Measurements from ENCODE around the gene LEMD3.

The LEMD3 gene

DNA sequence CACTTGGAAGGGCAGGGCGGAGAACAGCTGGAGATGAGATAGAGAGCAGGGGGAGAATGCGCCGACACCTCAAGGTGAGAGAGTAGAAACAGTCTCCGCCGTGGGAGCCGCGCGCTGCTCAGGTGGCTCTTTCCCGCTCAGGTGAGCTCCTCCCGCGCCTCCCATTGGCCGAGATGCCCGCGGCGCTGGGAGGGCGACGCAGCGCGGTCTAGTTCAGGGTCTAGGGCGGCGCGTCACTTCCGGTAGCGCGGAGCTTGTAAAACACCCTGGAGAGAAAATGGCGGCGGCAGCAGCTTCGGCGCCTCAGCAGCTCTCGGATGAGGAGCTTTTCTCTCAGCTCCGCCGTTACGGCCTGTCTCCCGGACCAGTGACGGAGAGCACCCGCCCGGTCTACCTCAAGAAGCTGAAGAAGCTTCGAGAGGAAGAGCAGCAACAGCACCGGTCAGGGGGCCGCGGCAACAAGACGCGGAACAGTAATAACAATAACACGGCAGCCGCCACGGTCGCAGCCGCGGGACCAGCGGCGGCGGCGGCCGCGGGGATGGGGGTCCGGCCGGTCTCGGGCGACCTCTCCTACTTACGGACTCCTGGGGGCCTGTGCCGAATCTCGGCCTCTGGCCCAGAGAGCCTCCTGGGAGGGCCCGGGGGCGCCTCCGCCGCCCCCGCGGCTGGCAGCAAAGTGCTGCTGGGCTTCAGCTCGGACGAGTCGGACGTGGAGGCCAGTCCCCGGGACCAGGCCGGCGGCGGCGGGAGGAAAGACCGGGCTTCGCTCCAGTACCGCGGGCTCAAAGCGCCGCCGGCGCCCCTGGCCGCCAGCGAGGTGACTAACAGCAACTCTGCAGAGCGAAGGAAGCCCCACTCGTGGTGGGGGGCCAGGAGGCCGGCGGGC lies at the start of gene LEMD3:
Gene LEMD3, plus strand, starts transcription at position 264 of the 889 bp plus-strand sequence. Its CDS starts 14 bp downstream, at position 278.
- DNase-seq: peak; percentile 100

DNA sequence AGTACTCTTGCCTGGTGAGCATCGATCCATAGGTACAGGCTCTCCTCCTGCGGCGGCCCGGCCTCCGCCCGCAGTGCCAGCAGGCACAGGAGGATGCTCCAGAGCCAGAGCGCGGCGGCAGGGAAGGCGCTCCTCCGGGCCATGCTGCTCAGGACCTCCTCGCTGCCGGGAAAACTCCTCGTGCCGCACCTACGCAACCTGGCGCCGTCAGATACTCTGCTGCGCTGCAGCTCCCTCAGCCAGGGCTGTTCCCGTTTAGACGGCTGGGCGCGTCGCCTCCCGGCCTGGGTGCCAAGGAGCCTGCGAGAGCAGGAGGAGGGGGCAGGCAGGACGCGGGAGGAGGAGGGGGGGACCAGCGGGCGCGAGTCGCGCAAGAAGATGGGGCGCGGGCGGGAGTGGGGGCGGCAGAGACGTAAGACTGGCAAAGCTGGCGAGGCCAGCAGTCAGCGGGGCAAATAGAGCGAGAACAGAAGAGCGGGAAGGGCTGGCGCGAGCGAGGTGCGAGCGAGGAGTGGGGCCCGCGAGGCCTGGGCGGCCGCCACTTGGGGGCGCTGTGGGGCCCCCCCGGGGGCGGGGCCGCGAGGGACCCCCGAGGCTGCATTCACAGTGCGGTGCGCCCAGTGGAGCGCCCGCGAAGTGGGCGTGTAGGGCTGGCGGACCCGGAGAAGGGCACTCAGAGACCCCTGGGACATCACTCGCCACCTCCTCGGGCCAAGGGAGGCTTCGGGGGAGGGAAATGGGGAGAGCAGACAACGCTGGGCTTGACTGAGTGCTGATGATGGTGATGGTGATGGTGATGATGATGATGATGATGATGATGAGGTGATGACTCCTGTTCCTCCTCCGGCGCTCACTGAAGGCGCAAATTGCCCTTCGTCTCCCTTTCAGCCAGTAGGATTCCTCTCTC lies 48.1 kb upstream of the LEMD3 start, which contains the start of gene WIF1:
Gene WIF1, minus strand, starts transcription at position 257 of the 907 bp plus-strand sequence. Its CDS starts 114 bp downstream, at position 143.
- DNase-seq: no peak

DNA sequence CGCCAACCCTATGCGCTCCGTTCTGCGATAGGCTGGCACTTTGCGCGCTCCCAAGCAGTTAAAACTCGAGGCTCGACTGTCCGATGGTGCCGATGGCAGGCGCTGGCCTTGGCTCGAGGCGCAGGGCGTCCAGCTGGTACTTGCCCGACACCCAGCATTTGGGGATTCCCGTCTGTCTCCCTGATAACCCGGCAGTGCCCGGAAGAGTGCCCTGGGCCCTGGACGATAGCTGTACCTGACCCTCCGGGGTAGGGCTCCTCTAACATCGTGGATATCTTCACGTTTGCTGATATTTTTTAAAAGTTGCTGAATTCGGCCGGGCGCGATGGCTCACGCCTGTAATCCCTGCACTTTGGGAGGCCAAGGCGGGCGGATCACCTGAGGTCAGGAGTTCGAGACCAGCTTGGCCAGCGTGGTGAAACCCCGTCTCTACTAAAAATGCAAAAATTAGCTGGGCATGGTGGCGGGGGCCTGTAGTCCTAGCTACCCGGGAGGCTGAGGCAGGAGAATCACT lies 47.4 kb upstream of the LEMD3 start:
- DNase-seq: no peak

DNA sequence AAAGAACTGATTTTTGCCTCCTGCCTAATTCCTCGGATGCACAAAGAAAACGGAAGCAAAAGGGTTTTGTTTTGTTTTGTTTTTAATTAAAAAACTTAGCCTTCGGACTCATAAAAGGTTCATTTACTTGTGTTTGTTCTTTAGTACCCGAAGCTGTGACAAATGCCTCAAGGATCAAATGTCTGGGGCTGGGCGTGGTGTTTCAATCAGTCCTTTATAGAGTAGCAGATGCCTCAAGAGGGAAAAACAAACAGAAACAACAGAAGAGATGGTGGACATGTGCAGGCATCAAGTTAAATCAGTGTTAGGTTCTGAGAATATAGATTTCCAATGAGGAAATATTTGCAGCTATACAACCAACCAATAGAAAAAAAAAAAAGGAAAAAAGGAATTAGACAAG lies 46.7 kb upstream of the LEMD3 start:
- no peak for DNase-seq

DNA sequence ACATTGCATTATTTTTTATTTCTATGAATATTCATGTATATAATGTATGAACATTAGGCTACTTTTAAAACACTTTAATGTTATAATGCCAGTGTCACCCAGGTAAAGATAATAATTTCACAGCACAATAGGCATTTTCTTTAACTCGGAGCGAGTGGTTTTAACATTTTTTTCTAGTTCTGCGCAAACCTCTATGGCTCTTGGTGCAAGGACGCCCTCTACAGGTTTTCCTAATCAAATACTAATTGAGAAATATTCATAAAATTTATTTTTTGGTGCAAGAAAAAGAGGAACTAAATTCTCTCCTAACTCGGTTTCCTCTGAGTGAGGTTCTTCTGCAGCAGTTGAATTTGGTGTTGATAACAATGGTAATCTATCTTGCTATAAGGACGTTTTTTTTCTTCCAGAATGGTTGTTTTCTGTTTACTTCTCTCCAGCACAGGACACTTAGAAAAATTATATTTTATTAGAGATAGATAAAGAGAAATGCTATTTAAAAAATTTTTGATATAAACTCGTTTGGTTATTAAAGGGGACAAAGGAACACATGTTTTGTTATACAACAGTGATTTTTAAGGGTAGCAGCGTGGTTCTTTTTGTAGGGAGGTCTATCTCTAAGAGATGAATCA lies 45.8 kb upstream of the LEMD3 start:
- no peak for DNase-seq

DNA sequence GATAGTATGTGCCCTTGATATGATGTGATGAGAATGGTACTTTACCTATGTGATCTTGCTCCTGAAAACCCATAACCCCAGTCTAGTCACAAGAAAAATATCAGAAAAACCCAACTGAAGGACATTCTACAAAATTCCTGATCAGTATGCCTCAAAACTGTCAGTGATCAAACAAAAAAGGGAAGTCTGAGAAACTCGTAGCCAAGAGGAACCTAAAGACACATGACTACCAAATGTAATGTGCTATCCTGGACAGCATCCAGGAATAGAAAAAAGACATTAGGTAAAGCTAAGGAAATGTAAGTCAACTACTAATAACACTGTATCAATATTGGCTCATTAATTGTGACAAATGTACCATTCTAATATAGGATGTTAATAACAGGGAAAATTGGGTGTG lies 44.1 kb upstream of the LEMD3 start:
- DNase-seq: no peak

DNA sequence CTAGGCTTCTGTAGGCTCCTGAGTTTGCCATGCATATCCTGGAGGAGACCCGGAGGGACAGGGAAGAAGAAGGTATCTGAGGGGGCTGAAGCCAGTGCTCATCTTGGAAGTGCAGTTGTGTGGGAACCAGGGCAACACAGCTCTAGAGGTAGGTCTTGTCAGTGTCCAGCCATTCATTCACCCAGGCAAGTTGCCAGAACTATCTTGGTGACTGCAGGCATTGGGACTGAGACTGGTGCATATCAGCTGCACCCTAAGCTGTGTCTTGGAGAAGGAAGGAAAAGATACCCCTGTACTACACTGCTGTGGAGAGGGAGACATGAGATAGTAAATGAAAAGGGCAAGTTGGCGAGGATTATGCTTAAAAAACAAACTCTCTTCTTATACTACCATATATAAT lies 43.4 kb upstream of the LEMD3 start:
- no peak for DNase-seq

DNA sequence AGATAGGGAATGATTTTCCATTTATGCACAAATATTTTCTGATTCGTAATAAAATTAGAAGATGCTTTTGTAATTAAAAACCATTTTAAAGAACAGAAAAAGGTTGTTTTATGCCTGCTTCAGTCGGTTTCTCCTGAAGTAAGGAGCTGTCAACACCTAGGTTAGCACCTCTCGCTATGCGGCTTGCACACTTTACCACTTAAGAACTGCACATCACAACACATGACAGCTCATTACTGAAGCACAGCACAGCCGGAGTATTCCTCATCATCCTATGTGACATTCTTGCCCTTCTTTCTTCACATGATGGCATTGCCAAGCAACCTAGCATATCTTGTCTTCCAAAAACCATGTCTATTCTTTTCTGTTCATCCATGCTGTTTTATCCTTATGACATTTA lies 42.9 kb upstream of the LEMD3 start:
- DNase-seq: no peak

DNA sequence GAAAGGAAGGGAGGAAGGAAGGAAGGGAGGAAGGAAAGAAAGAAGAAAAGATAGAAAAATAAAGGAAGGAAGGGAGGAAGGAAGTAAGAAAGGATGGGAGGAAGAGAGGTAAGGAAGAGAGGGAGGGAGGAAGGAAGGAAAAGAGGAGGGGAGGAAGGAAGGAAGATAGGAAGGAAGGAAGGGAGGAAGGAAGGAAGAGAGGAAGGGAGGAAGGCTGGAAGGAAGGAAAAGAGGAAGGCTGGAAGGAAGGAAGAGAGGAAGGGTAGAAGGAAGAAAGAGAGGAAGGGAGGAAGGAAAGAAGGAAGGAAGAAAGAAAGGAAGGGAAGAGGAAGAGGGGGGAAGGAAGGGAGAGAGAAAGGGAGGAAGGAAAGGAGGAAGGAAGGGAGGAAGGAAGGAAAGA lies 35.5 kb upstream of the LEMD3 start:
- no peak for DNase-seq

DNA sequence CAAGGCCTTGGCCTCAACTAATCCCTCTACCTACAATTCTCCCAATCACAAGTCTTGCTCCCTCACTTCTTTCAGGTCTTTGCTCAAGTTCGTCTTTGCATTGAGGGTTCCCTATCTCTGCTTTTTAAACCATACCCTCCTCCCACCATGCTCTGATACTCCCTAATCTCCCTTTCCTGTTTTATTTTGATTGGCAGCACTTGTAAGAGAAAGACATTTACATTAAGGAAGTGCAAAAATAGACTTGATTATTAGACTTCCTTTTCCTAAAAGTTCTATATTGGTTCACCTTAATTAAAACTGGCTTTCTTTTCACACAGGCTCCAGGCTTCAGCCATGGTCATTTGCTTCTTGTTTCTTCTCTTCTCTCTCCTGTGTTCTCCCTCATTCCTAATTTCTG lies 30.0 kb upstream of the LEMD3 start:
- DNase-seq: no peak

DNA sequence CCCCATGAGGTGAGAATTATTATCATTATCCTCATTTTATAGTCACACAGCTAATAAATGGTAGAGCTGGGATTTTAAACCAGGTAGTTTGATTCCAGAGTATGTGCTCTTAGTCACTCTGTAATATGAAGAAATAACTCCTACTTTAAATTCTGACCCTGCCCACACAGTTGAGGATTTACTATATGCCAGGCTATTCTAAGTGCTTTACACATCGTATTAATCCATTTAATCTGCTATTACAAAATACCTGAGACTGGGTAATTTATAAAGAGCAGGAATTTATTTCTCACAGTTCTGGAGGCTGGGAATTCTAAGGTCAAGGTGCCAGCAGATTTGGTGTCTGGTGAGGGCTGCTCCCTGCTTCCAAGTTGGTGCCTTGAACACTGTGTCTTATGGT lies 28.6 kb upstream of the LEMD3 start:
- no peak for DNase-seq

DNA sequence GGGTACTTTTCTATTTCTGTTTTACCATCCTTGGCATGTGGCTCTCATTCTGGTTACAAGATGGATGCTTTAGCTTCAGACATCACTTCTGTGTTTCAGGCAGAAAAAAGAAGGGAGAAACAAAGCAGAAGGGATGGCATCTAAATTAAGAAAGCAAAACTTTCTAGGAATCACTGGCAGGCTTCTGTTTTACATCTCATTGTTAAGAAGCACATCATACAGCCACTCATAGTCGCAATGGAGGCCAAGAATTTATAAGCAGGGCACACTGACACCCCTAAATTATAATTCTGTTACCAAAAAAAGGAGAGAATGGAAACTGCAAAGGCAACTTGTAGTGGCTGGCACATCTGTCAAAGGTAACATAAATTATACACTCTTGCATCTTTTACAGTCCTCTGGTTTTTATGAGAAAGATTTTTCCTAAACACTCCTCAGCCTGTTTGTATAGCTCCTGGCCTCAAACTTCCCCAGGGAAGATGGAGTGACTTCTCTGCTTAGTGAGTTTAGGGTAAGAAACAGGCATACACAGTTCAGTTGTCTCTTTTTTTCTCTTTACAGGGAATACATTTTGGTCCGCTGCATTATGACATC lies 22.0 kb upstream of the LEMD3 start:
- DNase-seq: no peak

DNA sequence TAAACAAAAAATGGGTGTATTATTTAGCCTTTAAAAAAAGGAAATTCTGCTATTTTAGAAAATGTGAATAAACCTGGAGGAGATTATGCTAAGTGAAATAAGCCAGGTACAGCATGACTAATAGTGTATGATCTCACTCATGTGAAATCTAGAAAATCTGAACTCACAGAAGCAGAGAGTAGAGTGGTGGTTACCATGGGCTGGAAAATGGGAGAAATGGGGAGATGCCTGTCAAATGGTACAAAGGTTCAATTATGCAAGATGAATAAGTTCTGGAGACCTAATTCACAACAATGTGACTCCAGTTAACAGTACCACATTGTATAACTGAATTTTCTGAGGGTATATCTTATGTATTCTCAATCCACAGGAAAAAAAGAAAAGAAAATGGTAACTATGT lies 17.4 kb upstream of the LEMD3 start:
- no peak for DNase-seq

DNA sequence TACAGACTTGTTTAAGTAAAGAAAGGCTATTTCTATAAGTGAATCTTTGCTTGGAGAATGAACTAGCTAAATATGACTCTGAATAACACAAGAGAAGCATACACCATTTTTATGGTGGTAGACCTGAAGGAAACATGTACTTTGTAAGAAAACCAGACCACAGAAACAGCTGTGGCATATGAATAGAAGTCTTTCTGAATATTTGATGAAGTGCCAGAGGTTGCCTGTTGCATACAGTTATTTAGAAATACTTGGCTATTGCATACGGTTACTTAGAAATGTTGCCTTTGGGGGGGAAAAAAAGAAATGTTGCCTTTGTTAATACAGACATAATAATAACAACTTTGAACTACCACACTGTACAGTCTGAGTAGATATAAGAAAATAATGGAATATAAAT lies 16.8 kb upstream of the LEMD3 start:
- no peak for DNase-seq

DNA sequence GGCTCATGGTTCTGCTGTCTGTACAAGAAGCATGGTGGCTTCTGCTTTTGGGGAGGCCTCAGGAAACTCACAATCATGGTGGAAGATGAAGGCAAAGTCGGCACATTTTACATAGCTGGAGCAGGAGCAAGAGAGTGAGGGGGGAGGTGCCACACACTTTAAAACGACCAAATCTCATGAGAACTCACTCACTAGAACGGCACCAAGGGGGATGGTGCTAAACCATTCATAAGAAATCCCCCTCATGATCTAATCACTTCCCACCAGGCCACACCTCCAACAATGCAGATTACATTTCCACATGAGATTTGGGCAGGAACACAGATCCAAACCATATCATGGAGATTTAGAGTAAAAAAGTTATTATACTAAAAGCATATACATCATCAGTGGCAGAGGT lies 13.6 kb upstream of the LEMD3 start:
- no peak for DNase-seq

DNA sequence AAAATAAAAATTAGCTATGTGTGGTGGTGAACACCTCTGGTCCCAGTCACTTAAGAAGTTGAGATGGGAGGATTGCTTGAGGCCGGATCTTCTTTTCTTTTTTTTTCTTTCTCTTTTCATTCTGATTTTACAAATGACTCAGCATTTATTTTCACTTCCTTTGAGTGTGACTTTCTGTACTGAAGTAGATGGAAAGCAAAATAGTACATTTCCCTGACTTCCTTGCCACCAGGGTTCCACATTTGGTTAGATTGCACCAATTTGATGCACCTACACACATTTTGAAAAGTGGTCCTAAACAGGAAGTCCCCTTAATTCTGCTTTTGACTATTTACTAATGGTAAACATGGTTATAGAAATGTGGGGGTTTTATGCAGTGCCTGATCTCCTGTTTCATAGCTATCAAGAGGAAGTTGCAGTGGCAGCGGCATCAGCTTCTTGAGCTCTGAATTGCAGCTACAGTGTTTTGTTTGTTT lies 13.0 kb upstream of the LEMD3 start:
- no peak for DNase-seq

DNA sequence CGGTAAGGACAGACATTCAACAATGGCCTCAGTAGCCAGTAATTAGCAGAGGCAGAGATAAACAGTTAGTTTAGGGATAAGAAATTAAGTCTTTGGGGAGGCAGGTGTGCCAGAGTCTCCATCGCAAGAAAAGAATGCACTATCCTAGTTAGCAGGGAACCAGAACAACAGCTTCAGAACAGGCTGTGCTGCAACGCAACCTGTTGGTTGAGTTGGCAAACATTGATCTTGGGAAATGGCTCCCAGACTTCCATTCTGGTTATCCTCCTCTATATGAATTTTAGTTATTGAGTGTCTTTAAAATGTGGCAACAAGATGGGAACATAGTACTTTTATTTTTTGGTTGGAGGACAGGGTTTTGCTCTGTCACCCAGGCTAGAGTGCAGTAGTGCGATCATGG lies 12.3 kb upstream of the LEMD3 start:
- no peak for DNase-seq

DNA sequence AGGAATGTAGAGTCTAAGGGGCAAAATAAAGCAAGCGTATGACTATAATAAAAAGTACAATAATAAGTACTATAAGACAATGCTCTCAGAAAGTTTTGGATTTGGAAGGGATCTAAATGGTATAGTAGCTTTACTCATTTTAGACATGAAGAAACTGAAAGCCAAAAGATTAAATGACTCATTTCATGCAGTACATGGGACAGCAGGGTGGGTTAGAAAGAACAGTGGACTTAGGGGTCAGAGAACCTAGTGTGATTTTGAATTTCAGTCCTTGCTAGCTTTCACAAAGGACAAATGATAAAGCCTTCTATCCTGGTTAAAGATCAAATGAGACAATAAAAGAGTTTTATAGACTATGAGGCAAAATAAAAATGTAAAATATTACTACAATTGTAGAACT lies 6.8 kb upstream of the LEMD3 start:
- no peak for DNase-seq

DNA sequence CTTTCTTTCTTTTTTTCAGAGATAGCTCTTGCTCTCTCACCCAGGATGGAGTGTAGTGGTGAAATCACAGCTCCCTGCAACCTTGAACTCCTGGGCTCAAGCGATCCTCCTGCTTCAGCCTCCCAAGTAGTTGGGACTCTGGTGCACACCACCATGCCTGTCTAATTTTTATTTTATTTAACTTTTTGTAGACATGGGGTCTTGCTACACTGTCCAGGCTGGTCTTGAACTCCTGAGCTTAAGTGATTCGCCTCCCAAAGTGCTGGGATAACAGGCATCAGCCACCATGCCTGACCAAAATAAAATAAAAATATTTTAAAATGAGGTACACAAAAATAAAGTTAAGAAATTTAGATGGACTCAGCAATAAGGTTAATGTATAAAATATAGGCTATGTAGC lies 5.1 kb upstream of the LEMD3 start:
- no peak for DNase-seq

DNA sequence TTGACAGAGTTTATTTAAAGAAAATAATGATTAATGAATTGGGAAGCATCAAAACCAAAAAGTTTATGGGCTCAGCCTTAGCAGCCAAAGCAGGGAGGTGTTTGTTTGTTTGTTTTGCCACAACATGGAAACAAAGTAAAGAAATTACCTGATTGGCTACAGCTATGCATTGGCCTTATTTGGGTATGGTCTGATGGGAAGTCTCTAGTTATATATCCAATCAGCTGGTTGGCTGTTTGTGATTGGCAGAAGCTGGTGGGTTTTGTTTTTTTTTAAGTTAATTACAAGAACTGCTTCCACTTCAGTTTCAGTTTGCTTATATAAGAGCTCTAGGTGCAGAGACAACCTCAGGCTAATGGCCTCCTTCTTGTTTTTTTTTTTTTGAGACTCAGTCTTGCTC lies 4.6 kb upstream of the LEMD3 start:
- DNase-seq: no peak

DNA sequence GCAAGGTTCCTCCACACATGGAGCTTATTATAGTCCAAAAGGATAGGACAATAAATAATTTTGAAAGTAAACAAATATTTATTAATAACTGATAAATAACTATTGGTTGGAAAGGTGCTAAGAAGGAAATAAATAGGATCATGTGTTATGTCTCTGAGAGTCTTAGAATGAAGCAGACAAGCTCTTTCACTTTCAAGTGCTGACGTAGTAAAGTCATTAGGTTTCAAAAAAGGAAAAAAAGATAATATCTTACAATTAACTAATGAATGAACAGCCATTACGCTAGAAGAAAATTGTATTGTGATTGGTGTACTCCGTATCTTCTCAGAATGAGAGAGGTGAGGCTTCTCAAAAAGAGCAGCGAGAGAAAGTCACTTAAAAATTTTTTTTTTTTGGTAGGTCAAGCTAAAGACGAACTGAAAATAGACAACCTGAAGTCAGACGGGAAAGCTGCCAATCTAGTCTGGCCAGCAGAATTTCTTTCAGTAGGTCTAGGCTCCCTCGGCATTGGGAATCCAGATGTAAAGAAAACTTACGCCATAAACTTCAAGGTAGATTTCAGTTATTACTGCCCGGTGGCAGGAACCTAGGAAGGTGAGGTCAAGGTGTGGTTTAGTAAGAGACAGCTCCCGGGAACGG lies 583 bp upstream of the LEMD3 start:
- DNase-seq: no peak
